NOMO-1 treated with DMSO at 0.1 percent for 48 hours (cell line): ENCODE measurements around the gene TMC1.
"Not testable (repeated sequence)": the region's sequence is repeated elsewhere in the genome, so short reads cannot be mapped to it uniquely, and the experiment has no call there.

Source experiments
- DNase-seq: peaks from one replicate; lab custom pipeline; 2025; ENCODE audit not compliant: unreplicated experiment; lab: John Stamatoyannopoulos, UW

Gene TMC1

DNA sequence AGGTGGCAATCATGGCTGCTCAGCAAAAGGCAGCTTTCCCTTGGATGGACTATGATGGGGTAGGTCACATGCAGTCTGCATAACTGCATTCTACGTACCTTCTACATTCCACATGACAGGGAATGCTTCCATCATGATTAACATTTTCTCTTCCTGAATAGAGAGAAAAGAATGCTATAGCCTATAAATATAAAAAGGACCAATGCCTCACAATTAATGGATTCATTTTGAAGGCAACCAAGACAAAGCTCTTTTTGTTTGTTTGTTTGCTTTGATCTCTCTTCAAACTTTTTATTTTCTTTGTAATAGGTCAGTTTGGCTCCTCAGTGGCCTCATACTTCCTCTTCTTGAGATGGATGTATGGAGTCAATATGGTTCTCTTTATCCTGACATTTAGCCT is 230.1 kb downstream of the TMC1 start:
- DNase-seq: no peak

DNA sequence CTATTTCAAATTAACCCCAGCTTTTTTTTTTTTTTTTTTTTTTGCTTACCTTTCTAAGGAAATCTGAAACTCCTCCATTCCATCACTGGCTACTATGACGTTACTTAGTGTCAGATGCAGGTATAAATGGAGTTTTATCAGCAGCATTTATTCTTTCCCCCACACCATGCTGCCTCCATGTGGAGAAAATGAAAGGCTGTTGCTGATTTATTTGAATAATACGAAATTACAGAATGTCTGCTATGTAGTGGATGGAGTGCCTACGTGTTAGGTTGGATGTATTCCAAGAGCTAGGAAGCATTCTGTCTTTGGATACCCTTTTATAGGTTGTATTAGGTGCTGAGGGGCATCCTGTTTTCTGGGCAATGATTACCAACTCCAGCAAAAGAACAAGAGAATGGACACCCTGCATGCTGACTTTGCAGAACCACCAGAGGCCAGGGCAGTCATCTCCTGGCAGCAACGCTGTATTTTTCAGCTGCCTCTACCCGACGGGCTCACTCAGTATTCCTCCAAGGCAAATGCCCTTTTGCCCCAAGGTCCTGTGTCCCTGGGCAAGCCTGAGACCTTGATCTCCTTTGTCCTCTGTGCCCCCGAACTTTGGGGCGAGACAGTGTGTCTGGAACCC is 232.0 kb downstream of the TMC1 start:
- no peak for DNase-seq

DNA sequence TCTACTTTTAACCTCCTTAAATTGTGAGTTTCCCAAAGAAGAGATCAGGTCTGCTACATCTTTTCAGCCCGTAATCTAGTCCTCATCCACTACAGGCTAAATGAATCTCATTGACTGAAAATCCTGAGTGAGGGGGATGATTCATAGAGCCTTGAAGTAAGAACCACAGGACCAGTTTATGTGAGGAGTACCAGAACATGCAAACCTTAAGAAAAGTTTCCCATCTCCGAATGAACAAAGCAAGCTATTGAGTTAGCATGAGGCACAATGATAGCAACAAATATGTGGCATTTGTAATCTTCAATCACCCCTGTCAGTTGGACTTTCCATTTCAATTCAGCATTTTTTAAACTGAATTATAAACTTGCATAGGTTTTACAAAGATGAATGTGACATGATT is 234.4 kb downstream of the TMC1 start:
- DNase-seq: no peak

DNA sequence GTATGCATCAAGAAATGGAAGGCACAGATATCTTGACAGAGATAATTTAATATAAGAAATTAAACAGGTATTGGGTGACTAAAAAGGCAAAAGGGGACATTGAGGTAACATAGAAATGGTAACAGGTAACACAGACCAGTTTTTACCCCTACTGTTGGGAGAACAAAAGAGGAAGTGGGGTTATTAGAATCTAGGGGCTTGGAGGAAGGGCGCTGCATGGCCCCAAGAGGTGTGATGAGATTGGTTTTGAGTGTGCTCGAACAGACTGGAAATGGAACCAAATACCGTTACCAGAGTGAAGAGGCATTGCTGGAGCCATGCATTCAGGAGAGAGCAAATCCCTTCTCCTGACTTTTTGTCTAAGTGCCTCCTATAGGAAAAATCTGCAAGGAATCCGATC is 237.5 kb downstream of the TMC1 start:
- DNase-seq: no peak

DNA sequence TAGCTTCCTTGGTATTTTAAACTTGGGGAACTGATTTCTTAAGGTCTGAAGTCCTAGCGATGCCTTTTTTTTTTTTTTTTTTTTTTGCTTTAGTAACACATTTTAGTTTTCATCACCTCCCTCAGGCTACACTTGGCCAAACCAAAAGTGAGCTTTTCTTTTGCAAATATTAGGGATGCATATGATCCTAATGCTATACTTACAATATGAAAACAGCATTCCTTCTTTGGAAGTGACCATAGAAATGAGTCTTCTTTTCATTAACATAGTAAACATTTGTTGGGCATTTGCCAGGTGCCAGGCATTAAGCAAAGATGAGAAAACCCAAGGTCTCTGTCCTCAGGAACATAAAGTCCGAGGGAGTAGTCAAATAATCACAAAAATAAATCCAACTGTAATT is 241.6 kb downstream of the TMC1 start:
- no peak for DNase-seq

DNA sequence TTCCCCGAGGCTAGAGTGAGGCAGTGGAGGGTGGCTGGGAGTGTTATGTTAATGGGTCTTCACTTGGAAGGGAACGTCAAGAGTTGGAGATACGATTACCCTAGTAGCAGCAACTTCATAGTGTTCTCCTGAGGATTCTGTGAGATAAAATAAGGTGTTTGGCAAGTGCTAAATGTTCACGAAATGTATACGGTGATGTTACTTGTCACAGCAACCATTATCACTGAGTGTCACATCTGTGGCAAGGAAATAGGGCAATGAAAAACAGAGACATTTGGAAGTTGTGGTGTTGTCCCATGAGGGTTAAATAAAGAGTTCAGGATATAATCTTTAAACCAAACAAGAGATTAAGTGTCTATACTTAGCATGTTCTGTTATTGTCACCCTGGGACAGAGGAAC is 248.1 kb downstream of the TMC1 start:
- no peak for DNase-seq

DNA sequence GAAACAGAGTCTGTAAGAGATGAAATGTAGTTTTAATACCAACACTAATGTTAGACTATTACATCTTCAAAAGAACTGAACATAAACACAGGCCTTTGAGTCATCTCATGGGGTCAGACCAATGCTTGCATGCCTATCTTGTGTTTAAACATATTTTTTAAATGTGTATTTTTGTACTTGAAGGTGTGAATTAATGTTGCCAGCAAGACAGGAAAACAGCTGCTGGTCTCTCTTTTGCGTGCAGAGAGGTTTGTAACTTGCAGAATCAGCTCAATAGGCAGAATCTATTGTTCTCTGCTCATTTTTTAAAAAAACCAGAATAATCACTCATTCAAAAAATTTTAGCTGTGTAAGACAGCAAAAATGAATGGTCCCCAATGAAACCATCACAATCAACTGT is 251.3 kb downstream of the TMC1 start:
- DNase-seq: no peak

DNA sequence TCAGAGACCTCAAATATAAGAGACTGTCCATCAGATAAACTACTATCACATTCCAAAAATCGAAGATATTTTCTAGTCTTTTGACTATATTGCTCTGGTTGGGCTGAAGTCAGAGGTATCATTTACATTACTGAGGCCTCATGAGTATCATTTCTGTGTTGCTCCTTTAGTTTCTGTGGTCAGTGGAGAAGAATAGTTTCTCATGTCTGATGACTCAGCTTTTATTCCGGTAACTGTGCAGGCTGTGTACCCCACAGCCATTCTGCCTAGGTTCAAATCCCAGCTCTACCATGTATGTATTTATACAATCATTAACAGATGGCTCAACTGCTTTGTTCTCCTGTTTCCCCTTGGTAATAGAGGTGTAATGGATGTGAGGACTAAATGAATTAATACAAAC is 252.2 kb downstream of the TMC1 start:
- peak; percentile 1 for DNase-seq

DNA sequence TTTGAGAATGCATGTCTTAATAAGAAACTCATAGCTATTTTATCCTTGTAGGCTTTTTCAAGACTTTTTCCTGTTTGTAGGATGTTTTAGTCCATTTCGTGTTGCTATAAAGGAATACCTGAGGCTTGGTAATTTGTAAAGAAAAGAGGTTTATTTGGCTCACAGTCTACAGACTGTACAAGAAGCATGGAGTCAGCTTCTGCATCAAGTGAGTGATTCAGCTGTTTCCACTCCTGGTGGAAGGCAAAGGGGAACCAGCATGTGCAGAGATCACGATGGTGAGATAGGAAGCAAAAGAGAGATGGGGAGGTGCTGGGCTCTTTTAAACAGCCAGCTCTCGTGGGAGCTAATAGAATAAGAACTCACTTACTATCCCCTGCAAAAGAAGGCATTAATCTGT is 254.2 kb downstream of the TMC1 start:
- no peak for DNase-seq

DNA sequence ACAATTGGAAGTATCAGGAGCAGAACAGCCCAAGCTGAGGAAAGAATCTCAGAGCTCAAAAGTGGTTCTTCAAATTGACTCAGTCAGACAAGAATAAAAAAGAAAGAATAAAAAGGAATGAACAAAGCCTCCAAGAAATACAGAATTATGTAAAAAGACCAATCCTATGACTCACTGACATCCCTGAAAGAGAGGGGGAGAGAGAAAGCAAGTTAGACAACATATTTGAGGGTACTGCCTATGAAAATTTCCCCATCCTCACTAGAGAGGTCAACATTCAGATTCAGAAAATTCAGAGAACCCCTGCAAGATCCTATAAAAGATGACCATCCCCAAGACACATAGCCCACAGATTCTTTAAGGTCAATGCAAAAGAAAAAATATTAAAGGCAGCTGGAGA is 258.2 kb downstream of the TMC1 start:
- DNase-seq: no peak

DNA sequence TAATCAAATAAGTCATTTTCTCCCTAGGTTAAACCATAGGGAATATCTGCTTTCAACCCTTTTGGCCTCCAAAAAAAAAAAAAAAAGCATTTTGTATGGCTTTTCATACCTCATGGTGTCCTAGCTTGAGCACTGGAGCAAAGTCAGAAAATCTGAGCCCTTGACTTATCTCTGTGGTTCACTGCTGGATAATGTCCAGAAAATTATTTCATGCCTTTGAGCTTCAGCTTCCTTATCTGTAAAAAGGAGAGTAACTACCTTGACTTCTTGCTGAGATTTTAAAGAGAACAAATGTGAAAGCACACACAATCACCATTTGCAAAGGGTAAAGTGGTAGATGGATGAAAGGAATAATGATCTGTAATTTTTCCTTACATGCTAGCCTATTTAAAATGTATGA is 265.5 kb downstream of the TMC1 start:
- no peak for DNase-seq

DNA sequence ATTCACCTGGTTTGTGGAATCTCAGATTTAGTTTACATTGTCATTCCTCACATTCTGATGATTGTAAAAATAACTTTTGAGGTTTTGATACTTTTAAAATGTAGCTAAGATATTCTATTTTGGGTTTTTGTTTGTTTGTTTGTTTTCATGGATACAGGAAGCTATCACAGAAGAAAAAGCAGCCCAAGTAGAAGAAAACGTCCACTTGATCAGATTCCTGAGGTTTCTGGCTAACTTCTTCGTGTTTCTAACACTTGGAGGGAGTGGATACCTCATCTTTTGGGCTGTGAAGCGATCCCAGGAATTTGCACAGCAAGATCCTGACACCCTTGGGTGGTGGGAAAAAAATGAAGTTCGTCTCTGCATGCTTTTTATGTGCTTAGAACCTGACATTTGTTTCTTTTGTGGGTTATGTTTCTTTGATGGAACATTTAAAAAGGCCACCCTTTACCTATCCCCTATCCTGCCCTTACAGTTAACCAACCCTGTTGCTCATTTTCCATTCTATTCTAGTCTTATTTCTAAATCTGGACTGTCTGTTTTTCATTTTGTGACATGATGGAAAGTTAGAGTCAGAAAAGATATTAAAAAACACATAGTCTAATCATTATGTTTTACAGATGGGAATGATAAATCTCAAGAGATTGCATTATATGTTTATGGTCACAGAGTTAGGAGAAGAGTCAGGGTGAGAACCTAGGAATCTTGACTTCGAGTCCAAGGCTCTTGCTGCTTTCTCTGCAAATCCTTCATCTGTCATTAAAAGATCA is 267.7 kb downstream of the TMC1 start:
- no peak for DNase-seq

DNA sequence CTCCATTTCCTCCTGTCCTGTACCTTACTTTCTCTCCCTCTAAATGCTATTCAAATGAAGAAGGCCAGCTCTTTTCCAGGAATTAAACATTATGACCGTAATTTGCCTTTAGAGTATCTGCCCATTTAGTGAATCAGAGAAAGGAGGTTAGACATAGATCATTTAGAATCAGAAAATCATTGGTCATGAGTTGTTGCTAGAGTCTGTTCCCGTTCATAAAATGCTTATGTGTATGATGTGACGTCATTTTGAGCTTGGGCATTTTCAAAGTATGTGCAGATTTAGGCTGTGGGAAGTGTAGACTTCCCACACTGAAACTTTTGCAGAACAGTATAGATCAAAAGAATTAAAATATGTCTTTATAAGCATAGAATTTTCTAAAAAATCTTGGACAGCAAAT is 268.5 kb downstream of the TMC1 start:
- no peak for DNase-seq

DNA sequence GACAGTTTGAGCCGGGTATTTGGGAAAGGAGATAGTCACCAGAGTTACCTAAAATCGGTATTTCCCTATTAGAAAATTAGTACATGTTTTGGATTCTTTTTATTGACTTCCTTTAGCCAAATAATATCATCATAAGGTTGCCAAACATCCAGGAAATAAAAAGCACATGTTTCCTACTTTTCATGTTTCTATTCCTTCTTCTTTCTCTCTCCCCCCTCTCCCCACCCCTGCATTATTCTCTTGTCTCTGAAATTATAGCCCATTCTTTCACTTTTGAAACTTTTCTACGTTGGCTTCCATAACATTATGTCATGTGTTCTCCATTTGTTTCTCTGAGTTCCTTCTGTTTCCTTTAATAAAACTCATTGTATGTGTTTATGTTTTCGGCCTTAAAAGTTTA is 269.6 kb downstream of the TMC1 start:
- no peak for DNase-seq

DNA sequence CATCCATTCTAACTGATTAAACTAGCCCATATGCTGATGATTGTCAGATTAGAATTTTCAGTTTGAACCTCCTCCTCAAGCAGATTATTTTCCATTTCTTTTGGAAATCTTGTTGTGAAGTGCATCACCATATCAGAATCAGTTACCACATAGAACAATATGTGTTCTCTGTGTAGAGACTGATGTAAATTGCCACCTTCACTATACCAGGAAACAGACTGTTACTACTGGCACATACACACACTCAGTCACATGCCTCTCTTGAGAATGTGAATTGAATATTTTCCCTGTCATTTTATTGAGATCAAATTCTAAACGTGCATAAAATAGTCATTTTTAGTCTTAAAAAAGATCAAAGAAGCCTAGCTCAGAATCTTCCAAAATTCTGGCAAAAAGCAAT is 270.0 kb downstream of the TMC1 start:
- DNase-seq: no peak

DNA sequence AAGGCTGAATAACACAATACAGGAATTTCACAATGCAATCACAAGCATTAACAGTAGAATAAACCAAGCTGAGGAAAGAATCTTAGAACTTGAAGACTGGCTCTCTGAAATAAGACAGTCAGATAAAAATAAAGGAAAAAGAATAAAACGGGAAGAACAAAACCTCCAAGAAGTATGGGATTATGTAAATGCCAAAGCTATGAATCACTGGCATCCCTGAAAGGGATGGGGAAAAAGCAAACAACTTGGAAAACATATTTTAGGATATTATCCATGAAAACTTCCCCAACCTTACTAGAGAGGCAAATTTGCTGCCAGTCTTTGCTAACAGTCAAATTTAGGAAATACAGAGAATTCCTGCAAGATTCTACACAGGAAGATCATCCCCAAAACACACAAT is 273.5 kb downstream of the TMC1 start:
- DNase-seq: no peak

DNA sequence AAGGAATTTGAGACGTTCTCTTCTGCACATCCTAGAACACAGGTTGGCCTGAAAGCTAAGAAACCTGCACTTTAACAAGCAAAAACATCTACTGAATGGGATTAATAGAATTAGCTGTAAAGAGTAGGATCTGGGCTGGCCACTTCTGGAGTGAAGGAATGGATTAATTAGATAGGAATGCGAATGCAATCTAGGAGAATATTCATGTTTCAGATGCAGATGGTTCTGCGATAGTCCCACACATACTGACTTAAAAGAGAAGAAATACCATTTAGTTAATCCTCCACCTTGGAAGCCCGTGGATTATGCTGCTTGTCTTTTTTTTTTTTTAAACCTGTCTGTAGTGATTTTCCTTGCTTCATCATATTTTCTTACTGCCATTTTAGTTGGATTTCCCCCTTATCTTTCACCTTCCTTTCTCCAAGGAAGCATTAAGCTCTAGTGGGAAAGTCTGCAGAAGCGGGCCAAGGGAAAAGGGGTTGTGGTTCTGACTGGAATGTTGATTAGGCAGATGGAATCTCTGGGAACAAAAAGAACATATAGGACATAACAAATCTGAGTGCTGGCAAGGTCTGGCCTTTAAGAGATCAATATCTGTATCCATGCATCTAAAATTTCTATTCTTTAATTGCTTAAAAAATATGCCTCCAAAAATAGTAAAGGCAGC is 279.1 kb downstream of the TMC1 start:
- no peak for DNase-seq

DNA sequence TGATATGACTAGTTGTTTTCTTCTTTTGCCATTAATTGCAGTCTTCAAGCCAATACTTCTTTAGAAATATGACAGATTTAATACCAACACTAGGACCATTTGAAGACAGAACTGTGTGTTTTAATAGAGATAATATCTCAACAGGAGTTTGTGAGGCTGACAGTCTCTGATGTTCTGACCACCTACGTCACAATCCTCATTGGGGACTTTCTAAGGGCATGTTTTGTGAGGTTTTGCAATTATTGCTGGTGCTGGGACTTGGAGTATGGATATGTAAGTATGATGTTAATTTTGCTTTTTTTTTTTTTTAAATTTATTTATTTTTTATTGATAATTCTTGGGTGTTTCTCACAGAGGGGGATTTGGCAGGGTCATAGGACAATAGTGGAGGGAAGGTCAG is 283.8 kb downstream of the TMC1 start:
- DNase-seq: no peak

DNA sequence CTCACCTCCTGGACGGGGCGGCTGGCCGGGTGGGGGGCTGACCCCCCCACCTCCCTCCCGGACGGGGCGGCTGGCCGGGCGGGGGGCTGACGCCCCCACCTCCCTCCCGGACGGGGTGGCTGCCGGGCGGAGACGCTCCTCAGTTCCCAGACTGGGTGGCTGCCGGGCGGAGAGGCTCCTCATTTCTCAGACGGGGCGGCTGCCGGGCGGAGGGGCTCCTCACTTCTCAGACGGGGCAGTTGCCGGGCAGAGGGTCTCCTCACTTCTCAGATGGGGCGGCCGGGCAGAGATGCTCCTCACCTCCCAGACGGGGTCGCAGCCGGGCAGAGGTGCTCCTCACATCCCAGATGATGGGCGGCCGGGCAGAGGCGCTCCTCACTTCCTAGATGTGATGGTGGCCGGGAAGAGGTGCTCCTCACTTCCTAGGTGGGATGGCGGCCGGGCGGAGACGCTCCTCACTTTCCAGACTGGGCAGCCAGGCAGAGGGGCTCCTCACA is 285.0 kb downstream of the TMC1 start:
- DNase-seq: not testable (repeated sequence)

DNA sequence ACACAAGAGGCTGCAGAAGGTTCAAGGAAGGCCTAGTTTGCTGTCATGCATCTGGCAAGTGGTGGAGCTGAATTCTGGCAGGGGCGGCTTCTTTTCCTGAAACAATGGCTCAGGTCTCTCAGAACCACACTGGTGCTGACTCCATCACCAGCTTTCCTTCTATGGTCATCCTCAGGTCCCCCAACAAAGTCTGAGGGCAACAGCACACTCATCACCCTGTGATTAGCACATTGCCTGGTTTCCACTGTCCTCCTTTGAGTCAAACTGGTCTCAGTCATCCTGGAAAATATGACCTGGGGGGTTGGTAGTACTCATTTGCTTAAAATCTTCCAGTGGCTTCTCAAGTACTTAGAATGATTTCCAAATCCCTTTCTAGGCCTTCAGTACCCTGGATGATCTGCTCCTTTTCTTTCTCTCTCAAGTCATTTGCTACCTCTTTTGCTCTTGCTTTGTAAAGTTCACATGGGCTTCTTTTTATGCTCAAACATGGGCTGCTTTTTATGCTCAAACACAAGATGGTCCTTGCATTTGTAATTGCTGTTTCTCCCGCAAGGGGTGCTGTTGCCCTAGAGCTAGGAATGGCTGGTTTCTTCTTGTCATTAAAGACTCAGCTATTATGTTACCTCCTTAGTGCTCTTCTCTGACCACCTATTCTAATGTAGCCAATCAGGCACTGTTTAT is 286.5 kb downstream of the TMC1 start:
- DNase-seq: no peak

DNA sequence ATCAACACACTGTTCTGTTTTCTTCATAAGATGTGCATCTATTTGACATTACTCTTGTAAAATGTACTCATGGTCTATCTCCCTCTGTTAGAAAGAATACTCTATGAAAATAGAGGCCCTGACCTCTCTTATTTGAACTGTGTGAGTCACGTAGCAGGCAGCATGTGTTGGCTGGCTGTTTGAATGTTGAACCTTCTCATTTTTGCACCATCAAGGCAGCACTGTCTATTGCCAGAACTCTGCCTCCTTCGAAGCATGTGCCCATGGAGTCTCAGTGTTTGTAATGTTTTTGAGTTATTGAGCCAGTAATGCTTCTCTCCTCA is 287.0 kb downstream of the TMC1 start:
- no peak for DNase-seq

DNA sequence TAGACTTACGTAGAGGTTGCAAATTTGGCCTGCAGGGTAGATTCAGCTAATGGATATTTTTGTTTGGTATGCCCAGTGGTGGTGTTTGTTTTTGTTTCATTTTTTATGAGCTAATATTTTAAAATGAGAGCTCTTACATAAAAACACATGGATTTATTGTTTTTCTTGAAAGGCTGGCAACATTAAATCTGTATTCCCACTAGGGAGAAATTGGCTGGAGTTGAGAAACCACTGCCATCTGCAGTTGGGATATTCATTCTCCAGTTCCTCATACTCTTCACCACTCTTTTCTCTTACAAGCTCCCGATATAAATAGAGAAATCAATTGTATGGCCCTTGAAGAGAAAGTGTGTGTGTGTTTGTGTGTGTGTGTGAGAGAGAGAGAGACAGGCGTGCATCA is 288.2 kb downstream of the TMC1 start:
- DNase-seq: no peak
